Measurements from ENCODE around the gene PCNT.

Gene PCNT

DNA sequence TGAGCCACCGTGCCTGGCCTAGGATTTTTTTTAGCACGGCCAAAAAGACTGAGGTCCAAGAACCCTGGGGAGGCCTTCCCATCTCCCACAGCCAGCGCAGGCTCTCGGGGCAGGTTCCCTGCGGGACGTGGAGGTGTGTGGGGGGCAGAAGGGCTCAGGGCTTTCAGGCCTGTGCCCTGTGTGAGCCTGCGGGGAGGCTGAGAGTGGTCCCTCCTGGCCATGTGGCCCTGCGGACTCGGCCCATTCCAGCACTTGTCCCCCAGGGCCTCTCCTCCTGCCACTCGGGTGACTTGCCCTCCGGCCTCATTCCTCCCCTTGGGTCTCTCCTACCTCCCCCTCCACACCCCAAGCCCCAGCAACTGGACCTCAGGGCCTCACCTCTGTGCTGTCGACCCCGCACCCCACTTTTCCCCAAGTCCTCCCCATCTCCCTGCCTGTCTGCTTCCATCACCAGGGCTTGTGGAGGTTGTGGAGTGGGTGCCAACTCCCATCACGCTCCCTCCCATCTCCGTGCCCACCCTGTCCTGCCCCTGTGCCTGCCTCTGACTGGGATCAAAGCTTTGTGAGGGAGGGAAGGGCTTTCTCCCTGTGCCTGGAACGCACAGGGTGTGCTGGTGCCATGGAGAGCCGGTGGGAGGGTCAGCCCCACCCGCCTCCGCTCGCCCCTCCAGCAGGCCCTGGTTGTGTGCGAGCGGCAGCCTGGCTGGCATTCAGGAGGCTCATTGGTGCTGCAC, 102.5 kb downstream of the PCNT start:
- in situ Hi-C loops (cut with MboI; ENCODE audit: low sequenced_read_pairs, unreplicated experiment) = no loop called here
- no peak for DNase-seq (ENCODE audit: low spot score)
- TF ChIP-seq, protein P1, sequence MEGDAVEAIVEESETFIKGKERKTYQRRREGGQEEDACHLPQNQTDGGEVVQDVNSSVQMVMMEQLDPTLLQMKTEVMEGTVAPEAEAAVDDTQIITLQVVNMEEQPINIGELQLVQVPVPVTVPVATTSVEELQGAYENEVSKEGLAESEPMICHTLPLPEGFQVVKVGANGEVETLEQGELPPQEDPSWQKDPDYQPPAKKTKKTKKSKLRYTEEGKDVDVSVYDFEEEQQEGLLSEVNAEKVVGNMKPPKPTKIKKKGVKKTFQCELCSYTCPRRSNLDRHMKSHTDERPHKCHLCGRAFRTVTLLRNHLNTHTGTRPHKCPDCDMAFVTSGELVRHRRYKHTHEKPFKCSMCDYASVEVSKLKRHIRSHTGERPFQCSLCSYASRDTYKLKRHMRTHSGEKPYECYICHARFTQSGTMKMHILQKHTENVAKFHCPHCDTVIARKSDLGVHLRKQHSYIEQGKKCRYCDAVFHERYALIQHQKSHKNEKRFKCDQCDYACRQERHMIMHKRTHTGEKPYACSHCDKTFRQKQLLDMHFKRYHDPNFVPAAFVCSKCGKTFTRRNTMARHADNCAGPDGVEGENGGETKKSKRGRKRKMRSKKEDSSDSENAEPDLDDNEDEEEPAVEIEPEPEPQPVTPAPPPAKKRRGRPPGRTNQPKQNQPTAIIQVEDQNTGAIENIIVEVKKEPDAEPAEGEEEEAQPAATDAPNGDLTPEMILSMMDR (IDR thresholded peaks at IDR 0.05; ENCODE audit: borderline replicate concordance, control extremely low read depth, extremely low read depth, insufficient read depth, missing control alignments) = no peak

DNA sequence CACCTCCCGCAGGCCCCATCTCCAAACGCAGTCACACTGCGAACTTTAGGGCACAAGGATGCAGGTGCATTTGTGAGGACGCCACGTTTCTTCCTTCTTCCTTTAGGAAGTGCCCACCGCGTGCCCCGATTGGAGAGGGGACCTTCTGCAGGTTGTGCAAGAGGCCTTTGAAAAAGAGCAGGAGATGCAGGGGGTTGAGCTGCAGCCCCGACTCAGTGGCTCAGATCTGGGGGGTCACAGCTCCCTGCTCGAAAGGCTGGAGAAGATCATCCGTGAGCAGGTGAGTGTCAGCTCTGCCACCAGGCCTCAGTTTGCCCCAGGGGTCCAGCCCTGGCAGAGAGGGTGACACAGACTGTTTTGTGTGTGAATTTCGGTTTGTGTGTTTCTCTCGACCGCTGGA, 103.6 kb downstream of the PCNT start:
- TF ChIP-seq, protein P1 (IDR thresholded peaks at IDR 0.05; ENCODE audit: borderline replicate concordance, control extremely low read depth, extremely low read depth, insufficient read depth, missing control alignments) = no peak
- DNase-seq (ENCODE audit: low spot score) = no peak
- in situ Hi-C loops (cut with MboI; ENCODE audit: low sequenced_read_pairs, unreplicated experiment) = no loop called here

DNA sequence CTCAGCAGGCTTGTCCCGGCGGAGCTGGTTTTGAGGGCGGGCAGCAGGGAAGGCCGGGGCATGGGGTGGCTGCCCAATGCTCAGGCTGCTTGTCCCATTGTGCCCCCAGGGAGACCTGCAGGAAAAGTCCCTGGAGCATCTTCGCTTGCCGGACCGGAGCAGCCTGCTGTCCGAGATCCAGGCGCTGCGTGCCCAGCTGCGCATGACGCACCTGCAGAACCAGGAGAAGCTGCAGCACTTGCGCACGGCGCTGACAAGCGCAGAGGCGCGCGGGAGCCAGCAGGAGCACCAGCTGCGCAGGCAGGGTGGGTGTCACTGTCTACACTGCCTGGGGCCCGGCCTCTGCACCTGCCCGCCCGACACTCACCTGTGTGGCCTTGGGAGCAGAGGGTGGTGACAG, 104.3 kb downstream of the PCNT start:
- no peak for DNase-seq (ENCODE audit: low spot score)
- in situ Hi-C loops (cut with MboI; ENCODE audit: low sequenced_read_pairs, unreplicated experiment) = no loop called here
- TF ChIP-seq, protein P1 (IDR thresholded peaks at IDR 0.05; ENCODE audit: borderline replicate concordance, control extremely low read depth, extremely low read depth, insufficient read depth, missing control alignments) = no peak

DNA sequence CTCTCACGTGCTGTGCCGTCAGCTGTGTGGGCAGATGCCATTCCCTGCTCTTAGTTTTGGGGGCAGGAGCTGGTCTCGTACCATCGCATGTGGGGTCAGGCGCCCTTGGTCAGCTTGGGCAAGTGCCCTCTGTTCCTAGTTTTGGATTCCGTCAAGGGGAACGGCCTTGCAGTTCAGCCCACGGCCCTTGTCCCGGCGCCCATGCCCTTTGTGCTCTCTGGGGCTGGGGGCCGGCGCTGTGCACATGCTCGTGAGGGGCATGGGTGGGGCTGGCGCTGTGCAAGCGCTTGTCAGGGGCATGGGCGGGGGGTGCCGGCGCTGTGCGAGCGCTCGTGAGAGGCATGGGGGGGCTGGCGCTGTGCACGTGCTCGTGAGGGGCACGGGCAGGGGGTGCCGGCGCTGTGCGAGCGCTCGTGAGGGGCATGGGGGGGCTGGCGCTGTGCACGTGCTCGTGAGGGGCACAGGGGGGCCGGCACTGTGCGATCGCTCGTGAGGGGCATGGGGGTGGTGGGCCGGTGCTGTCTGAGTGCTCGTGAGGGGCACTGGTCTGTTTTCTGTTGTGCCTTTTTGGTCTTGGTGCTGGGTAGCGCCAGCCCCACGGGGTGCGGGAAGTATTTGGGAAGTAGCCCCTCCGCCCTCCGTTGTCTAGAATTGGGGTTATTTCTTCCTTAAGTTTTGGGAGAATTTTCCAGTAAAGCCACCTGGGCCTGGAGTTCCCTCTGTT, 105.2 kb downstream of the PCNT start:
- in situ Hi-C loops (cut with MboI; ENCODE audit: low sequenced_read_pairs, unreplicated experiment) = no loop called here
- TF ChIP-seq, protein P1 (IDR thresholded peaks at IDR 0.05; ENCODE audit: borderline replicate concordance, control extremely low read depth, extremely low read depth, insufficient read depth, missing control alignments) = no peak
- no peak for DNase-seq (ENCODE audit: low spot score)

DNA sequence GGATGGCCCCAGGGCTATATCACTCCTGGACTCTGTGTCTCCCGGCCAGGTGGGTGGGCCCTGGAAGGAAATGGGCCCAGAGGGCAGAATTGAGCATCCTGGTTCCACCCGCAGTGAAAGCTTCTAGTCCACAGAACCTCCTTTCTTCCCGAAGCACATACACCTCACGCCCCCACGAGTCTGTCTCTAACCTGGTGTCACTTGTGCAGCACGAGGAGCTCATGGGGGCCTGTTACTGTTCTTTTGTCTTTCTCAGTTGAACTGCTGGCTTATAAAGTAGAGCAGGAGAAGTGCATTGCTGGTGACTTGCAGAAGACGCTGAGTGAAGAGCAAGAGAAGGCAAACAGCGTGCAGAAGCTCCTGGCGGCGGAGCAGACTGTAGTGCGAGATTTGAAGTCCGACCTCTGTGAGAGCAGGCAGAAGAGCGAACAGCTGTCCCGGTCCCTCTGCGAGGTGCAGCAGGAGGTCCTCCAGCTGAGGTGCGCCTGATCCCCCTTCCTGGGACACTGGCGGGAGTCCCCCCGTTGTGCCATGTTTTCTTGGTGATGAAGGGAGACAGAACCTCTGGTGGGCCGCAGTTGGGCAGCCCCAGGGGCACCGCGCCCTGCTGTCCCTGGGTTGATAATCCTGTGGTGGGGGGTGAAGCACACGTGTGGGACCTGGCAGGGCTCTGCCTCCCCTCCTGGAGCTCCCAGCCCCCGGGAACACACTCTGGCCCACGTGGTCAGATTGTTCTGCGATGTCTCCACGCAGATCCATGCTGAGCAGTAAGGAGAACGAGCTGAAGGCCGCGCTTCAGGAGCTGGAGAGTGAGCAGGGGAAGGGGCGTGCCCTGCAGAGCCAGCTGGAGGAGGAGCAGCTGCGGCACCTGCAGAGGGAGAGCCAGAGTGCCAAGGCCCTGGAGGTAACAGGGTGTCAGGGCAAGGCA, 106.1 kb downstream of the PCNT start:
- in situ Hi-C loops (cut with MboI; ENCODE audit: low sequenced_read_pairs, unreplicated experiment) = no loop called here
- no peak for DNase-seq (ENCODE audit: low spot score)
- TF ChIP-seq, protein P1 (IDR thresholded peaks at IDR 0.05; ENCODE audit: borderline replicate concordance, control extremely low read depth, extremely low read depth, insufficient read depth, missing control alignments) = no peak

DNA sequence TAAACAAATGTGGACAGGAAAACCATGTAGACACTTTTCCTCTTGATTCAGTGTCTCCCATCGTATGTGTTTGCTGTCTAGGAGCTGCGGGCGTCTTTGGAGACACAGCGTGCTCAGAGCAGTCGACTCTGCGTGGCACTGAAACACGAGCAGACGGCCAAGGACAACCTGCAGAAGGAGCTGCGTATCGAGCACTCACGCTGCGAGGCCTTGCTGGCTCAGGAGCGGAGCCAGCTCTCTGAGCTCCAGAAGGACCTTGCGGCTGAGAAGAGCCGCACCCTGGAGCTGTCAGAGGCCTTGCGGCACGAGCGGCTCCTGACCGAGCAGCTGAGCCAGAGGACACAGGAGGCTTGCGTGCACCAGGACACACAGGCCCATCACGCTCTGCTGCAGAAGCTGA, 107.5 kb downstream of the PCNT start:
- DNase-seq (ENCODE audit: low spot score) = no peak

More for the DNA sequence above, 107.5 kb downstream of the PCNT start:
- TF ChIP-seq, protein P1 (IDR thresholded peaks at IDR 0.05; ENCODE audit: borderline replicate concordance, control extremely low read depth, extremely low read depth, insufficient read depth, missing control alignments) = no peak
- in situ Hi-C loops (cut with MboI; ENCODE audit: low sequenced_read_pairs, unreplicated experiment) = no loop called here
